GM18520 (cell line): ENCODE results near the gene RAF1.
"Not testable (repeated sequence)": the region's sequence is repeated elsewhere in the genome, so short reads cannot be mapped to it uniquely, and the experiment has no call there.

Experiments used
- ATAC-seq: cut with Tn5 transposase; IDR thresholded peaks from one replicate; pipeline ENCODE4 v1.9.1; 2021; ENCODE audit not compliant: unreplicated experiment

RAF1 gene

DNA sequence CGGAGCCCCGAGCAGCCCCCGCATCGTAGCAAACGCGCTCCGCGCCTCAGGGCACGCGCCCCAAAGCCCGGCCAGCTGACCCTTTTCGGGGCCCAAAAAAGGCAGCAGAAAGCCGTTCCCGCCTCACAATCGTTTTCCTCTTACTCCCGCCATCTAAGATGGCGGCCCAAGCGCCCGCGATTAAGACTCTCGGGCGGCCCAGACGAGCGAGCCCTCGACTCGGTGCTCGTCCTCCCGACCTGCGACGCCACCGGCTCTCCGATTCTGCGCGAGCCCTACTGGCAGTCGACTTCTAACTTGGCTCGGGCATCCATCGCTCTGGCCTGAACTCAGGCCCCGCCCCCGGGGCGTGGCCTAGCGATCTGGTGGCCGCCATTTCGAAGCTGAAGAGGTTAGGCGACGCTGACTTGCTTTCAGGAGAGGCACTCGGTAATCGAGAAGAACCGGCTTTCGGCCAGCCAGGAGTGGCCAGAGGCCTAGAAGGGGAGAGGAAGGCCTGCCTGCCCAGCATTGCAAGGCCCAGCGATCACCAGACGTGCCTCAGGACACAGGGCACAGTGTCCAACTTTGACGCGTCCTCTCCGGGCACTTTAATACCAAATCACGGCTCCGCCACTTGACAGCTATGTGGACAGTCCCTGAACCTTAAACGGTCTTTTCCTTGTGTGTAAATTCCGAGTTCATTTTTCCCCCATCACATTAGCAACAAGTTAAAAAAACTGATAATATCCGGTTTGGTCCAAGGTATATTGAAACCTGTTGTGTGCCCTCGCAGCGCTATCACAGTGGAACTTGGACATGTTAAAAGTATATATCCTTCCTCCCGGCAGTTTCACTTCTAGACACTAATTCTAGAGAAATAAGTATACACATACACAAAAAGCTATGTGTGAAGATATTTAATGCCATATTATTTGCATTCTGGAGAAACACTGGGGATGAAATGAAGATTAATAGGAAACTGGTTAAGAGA, at the start of gene RAF1:
RAF1 (minus strand) TSS at position 182 of the 973 bp plus-strand sequence. CDS start 45,396 bp downstream, outside the sequence.
- peak; percentile 93 for ATAC-seq

DNA sequence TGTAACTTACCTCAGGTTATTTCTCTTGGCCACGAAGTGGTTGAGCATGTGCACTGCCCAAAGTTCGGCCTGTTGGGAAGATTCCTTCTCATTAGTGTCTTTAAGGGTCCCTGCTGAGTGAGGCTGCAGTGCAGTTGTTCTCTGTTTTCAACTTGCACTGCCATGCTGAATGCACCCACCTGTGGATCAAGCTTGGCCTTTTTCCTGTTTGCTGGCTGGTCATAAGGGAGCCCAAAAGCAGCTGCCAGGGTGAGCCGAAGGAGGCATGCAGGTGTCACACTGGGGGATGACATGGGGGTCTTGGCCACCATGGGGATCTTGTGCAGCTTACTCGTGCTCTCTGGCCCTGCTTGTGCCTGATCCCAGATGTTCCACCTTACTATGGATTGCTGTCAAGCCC, 46.1 kb upstream of the RAF1 start:
- ATAC-seq = no peak

DNA sequence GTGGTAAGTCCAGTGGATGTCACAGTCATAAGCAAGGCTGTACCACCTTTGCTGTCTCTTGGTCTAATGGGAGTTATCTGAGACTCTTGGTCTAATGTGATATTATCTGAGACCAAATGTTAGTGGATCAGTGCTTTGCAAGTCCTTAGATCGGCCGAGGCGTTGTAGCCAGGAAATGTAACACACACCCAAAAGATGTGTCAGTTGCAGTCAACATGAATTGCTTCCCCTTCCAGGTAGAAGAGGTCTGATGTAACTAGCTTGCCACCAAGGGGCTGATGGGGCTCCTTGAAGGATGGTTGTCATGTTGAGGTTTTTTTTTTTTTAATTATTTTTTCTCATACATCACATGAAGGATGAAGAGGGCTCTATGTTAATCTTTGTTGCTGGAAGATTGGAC, 45.4 kb upstream of the RAF1 start:
- ATAC-seq = no peak

DNA sequence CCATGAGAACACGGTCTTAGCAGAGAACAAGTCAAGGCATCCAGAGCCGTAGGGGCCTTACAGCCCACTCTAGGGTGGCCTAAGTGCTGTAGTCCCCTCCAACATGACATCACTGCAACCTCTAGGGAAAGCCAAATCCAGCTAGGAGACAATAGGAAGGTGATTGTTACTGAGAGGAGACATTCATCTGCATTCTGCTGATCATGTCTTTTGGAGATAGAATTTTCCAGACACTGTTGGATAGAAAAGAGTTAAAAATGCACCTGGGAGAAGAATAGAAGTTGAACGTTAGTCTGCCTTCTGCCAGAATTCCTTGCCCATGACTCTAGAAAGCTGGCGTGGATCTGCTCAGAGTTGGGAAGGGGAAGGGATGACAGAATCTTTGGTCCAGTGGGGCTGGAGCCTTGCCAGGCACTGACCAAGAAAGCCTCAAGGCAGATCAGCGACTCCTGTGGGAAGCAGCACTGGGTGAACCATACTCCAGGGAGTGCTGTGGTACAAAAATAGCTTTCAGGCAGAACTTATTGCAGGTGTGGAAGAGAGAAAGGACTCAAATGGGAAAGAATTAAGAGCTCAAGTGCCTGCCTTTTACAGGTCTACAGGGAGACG, 44.8 kb upstream of the RAF1 start:
- ATAC-seq = no peak

DNA sequence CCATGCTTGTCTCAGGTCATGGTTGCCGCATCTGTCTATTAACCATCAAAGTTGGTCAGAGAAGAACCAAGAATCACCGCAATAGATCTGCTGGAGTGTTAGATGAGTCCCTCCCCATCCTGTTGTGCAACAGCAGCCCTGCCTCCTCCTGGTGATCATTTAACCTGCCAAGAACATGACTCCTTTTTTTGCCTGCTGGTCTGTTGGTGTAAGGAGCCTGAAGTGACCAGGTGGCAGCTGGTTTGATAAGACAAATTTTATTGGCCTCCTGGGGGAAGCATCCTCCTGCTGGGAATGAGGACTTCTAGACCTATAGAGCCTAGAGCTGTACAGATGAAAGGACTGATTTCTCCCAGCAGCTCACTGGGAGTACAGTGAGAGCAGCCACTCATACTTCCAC, 43.5 kb upstream of the RAF1 start:
- ATAC-seq = no peak

DNA sequence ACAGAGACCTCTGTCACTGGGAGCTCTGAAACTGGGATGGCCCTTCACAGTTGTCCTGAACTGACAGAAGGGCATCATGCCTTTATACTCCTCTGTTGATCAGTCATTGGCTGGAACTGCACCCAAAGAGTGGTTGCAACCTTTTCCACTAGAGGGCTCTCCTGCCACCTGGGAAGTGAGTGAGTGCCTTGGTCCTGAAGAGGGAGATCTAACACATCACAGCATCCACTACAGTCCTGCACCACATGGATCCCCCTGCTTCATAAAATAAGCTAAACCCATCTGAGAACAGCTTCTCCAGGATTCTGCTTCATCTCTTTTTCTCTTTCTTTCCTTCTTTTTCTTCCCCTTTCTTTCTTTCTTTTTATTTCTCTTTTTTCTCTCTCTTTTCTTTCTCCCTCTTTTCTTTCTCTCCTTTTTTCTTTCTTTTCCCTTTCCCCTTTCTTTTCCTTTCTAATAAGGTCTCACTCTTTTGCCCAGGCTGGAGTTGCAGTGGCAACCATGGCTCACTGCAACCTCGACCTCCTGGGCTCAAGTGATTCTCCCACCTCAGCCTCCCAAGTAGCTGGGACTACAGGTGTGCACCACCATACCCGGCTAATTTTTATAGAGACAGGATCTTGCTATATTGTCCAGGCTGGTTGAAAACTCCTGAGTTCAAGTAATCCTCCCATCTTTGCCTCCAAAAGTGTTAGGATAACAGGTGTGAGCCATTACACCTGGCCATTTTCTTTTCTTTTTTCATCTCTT, 42.8 kb upstream of the RAF1 start:
- ATAC-seq = peak; percentile 70

DNA sequence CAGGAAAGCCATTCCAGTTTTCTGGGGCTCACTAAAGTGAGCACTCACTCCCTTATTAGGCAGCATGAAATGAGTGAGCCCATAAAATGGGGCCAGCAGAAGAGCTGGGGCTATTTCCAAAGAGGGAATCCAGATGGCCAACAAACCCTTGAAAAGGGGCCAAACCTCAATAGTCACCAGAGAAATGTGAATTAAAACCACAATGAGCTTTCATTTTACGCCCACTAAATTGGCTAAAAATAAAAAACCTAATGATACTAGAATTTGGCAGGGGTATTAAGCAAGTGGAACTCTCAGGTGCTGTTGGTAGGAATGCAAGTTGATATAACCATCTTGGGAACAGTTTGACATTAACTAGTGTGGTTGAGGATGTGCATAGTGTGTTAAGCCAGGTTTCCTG, 42.1 kb upstream of the RAF1 start:
- no peak for ATAC-seq

DNA sequence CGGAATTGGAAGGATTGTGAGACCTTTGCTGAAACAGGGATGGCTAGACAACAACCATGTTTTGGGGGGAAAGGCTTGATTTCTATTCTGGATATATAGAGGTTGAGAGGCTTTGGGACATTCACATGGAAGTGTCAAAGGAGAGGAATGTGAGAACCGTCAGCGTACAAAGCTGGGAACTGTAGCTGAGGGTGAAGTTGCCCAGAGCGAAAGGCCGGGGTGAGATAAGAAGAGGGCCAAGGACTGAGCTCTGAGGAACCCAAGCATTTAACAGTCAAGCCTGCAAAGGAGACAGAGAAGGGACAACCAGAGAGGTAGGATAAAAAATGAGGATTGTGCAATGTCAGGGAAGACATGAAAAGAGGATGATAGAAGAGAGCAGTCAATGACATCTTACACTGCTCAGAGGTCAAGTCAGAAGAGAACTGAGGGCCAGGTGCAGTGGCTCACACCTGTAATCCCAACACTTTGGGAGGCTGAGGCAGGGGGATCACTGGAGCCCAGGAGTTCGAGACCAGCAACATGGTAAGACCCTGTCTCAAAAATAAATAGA, 41.5 kb upstream of the RAF1 start:
- no peak for ATAC-seq

DNA sequence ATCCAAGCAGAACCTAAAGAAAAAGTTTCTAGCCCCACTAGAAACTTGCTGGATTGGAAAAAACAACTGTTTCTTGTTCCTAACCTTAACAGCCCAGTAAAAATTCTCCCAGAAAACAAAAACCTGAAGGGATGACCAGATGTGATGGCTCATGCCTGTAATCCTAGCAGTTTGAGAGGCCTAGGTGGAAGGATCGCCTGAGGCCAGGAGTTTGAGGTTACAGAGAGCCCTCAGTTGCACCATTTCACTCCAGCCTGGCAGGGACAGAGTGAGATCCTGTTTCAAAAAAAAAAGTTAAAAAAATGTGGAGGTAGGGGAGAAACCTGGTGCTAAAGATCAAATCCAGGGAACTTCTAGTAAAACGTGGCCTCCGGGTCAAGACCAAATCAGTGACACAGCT, 38.6 kb upstream of the RAF1 start:
- ATAC-seq = no peak

DNA sequence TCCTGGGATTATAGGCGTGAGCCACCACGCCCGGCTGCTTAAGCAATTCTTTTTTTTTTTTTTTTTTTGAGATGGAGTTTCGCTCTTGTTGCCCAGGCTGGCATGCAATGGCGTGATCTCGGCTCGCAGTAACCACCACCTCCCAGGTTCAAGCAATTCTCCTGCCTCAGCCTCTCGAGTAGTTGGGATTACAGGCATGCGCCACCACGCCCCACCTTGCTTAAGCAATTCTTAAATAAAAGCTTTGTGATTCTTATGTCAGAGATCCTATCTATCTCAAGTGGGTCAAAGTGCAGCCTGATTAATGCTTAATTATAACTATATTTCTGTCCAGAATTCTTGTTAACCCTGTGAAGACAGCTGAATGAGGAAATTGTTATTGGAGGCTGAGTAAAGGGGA, 37.7 kb upstream of the RAF1 start:
- ATAC-seq = not testable (repeated sequence)

DNA sequence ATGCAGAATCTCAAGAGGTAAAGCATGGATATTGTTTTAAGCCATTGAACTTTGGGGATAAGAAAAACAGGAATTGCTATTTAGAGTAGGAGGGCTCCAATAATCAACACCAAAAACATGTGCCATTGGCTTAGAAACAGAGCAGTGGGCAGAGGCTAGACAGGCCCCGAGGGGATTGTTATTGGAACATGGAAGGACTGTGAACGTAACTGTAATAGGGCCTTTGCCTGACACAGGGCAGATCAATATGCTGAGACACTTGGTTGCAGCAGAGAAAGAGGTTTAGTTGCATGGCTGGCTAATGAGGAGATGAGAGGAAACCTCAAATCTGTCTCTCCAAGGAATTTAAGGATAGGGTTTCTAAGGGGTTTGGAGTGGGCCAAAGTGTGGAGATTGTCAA, 36.9 kb upstream of the RAF1 start:
- ATAC-seq = no peak

DNA sequence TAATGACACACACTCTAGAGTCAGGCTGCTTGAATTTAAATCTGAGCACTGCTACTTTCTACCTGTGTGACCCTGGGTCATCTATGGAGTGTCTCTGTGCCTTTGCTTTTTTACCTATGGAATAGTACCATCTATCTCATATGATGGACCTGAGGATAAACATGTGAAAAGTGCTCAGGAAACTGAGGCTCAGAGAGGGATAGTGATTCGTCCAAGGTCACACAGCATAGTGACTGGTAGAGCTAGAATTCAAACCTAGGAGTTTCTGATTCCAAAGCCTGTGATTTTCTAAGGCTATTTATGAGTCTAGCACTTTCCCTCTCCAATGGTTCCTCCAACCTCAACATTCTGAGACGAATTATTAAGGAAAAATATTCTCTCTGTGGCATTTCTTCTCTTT, 32.0 kb upstream of the RAF1 start:
- no peak for ATAC-seq

DNA sequence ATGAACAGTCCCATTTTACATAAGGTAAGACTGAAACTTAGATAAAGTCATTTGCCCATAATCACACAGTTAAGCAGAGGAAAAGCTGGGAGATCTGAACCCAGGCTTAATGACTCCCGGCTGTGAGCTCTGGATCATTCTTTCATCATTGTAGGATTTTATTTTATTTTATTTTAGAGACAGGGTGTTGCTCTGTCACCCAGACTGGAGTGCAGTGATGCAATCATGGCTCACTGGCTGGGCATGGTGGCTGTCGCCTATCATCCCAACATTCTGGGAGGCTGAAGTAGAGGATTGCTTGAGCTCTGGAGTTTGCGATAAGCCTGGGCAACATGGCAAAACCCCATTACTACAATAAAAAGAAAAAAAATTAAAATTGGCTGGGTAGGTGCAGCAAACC, 31.2 kb upstream of the RAF1 start:
- no peak for ATAC-seq

DNA sequence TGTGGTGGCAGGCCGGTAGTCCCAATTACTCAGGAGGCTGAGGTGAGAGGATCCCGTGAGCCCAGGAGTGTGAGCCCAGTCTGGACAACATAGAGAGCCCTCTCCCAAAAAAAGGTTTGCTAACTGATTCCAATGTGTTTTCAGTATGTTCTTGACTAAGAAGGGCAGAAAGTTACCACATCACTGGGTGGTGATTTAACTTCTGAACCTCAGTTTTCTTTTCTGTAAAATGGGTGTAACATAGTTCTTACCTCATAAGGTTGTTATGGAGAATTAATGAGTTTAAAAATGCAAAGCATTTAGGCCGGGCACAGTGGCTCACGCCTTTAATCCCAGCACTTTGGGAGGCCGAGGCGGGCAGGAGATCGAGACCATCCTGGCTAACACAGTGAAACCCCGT, 28.5 kb upstream of the RAF1 start:
- ATAC-seq = no peak

DNA sequence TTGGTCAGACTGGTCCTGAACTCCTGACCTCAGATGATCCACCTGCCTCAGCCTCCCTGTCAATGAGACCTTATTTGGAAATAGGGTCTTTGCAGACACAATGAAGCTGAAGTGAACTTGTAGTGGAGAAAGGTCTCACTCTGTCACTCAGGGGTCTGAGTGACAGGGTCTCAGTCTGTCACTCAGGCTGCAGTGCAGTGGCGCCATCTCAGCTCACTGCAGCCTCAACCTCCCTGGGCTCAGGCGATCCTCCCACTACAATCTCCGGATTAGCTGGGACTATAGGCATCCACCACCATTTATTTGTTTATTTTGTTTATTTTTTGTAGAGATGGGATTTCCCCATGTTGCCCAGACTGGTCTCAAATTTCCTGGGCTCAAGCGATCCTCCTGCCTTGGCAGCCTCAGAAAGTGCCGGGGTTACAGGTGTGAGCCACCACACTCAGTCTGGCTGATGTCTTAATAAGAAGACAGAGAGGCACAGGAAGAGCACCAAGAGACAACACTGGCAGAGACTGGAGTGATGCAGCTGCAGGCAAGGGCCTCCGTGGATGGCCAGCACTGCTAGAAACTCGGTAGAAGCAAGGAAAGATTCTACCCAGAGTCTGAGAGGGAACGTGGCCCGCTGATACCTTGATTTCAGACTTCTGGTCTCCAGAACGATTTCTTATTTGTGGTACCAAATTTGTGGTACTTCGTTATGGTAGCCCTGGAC, 26.2 kb upstream of the RAF1 start:
- ATAC-seq = no peak

DNA sequence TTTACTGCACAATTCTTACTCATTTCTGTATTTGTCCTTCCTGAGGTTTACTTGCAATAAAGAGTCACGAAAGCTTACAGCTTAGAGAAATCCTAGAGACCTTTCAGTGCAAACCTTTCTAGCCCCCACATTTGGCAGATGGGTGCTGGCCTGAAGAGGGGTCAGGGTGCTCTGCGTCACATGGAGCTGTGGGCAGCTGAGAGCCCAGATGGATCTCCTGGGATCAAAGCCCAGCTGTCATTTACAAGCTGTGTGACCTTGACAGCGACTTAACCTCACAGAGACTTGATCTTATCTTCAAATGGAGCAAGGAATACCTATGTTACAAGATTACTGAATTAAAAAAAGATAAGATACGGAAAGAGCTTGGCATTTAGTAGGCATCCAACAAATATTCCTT, 24.0 kb upstream of the RAF1 start:
- ATAC-seq = no peak

DNA sequence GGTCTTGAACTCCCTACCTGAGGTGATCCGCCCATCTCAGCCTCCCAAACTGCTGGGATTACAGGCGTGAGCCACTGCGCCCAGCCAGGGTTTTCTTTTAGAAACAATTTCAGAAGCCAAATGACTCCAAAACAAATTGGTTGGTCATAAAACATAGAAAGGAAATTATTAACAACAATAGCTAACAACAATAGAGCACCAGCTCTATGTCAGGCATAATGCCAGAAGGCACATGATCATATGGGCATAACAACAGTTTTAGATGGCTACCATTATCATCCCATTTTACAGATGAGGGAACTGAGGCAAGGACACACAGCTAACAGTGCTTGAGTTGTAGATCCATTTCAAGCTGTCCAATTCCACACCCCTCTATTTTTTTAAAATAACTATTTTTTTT, 22.2 kb upstream of the RAF1 start:
- no peak for ATAC-seq

DNA sequence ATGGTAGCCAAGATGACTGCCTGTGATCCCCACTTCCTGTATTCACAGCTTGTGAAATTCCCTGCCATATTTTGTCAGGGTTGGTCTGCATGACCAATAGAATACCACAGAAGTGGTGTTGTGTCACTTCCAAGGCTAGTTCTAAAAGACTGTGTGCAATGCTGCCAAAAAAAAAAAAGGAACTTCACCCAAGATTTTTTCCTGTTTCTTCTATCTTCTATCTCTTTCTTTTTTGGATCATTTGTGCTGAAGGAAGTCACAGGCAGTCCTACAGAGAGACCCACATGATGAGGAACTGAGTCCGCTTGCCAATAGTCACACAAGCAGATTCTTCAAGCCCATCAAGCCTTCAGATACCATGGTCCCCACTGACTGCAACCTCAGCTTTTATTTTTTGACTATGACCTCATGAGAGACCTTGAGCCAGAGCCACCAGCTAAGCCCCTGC, 18.1 kb upstream of the RAF1 start:
- no peak for ATAC-seq

DNA sequence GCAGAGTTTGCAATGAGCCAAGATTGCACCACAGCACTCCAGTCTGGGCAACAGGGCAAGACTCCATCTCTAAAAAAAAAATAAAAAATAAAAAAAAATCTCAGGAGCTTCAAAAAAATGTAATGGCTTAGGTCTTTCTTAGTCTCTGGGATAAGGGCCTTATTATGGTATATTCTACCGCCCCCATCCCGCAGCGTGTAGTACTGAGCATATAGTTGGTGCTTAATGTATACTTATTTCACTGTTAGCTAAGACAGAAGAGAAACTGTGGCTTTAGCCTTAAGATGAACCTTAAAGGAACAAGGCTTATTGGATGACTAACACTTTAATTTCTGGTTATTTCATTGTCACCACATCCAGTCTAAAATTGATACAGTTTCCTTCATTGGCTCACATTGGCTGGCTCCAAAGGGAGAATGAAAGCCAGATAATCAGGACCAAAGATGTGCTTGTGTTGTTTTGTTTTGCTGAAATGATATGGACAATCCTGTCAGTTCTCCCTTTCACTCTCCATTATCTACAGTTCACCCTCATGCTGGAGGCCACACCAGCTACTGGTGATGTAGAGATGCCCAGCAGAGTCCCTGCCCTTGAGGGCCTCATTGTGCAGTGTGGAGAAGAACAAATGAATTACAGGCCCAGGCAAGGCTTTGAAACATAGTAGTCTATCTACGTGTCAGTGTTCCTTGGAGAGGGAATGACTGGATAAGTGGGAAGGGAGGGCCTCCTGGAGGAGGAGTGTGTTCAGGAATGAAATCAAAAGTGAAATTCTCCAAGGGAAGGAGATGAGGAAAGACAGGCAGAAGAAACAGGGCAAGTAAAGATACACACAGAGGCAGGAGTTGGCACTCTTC, 17.4 kb upstream of the RAF1 start:
- ATAC-seq = no peak

DNA sequence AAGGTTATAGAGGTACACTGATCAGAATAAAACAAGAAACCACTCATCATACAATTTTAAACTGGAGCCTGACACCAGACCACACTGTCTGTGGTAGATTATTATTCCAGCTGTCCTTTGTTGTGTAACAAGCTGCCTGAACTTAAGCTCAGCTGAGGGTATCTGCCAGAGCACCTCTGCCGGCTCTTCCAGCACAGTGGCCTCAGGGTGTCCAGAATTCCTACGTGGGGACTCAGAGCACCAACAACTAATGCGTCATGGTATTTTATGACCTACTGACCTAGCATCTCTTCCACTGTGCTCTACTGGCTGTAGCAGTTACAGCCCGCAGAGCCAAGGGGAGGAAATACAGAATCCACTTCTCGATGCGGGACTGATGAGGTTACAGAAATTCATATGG, 15.6 kb upstream of the RAF1 start:
- ATAC-seq = no peak
